DMS 273 treated with DMSO at 0.1 percent for 48 hours (cell line): ENCODE results near the gene CETP.

Source experiments
- DNase-seq: peaks from one replicate; lab custom pipeline; 2025; lab: John Stamatoyannopoulos, UW

Gene CETP

DNA sequence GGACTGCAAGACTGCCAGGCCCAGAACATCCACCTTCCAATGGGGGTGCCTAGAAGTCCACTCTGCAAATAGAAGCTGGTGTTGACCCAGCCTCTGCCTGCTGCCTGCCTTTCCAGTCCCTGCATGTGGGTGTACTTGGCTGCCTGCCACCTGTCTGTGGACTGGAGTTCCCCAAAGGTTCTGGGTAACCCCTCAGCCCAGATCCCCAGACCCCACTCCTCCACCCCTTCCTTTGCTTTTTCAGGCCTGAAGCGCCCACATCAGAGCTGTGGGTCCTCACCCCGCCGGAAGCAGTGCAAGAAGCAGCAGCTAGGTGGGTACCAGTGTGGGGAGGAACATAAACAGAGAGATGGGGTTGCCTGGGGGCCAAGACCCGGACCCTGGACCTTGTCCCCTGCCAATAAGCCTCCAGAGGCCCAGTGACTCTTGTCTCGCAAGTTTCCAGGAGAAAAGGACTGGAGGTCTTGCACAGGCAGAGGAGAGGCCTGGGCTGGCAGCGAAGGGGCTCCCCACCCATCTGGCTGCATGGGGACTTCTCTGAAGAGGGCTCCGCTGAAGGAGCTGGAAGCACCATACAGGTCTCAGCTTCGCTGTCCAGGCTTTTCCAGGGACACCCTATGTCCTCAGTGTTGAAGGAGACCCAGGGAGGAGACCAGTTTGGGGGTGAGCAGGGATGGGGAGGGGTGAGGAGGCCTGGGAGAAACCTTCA lies 61.9 kb downstream of the CETP start:
- no peak for DNase-seq

DNA sequence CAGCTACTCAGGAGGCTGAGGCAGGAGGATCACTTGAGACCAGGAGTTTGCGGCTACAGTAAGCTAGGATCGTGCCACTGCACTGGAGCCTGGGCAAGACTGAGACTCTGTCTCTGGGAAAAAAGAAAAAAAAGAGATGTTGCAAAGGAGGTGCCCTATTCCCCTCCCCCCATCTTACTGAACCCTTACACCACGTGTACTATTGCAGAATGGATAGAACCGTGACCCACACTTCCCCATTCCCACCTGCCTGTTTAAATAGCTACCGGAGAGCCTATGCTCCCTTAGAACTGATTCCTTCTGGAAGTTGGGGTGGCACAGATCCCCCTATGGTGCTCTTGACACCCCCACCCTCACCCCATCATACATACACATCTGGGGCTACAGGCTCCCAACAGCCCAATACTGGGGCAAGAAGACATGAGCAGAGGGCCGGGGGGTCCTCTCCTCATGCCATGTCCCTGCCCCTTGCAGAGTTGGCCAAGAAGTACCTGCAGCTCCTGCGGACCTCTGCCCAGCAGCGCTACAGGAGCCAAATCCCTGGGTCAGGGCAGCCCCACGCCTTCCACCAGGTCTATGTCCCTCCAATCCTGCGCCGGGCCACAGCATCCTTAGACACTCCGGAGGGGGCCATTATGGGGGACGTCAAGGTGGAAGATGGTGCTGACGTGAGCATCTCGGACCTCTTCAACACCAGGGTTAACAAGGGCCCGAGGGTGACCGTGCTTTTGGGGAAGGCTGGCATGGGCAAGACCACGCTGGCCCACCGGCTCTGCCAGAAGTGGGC lies 63.3 kb downstream of the CETP start:
- no peak for DNase-seq

DNA sequence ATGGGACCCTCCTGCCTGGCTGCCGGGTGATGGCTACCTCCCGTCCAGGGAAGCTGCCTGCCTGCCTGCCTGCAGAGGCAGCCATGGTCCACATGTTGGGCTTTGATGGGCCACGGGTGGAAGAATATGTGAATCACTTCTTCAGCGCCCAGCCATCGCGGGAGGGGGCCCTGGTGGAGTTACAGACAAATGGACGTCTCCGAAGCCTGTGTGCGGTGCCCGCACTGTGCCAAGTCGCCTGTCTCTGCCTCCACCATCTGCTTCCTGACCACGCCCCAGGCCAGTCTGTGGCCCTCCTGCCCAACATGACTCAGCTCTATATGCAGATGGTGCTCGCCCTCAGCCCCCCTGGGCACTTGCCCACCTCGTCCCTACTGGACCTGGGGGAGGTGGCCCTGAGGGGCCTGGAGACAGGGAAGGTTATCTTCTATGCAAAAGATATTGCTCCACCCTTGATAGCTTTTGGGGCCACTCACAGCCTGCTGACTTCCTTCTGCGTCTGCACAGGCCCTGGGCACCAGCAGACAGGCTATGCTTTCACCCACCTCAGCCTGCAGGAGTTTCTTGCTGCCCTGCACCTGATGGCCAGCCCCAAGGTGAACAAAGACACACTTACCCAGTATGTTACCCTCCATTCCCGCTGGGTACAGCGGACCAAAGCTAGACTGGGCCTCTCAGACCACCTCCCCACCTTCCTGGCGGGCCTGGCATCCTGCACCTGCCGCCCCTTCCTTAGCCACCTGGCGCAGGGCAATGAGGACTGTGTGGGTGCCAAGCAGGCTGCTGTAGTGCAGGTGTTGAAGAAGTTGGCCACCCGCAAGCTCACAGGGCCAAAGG lies 64.4 kb downstream of the CETP start:
- no peak for DNase-seq

DNA sequence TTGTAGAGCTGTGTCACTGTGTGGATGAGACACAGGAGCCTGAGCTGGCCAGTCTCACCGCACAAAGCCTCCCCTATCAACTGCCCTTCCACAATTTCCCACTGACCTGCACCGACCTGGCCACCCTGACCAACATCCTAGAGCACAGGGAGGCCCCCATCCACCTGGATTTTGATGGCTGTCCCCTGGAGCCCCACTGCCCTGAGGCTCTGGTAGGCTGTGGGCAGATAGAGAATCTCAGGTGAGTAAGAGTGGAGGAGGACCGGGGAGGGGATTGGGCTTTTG lies 65.0 kb downstream of the CETP start:
- no peak for DNase-seq

DNA sequence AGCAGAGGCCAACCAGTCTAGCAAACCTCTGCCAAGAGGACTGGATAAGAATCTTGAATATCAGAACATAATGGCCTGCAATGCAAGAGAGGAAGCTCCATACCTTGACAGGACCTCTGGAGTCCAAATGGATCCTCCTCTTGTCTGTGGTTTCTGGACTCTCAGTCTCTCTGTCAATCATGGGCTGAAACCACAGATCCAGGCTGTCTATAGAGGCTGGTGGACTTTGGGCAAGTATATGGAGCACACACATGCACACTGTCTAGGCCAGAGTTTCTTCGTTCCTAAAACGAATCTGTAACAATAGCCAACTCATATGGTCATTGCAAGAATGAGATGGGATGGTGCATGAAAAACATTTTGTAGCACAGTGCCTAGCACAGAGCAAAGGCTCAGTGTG lies 65.3 kb downstream of the CETP start:
- DNase-seq: no peak

DNA sequence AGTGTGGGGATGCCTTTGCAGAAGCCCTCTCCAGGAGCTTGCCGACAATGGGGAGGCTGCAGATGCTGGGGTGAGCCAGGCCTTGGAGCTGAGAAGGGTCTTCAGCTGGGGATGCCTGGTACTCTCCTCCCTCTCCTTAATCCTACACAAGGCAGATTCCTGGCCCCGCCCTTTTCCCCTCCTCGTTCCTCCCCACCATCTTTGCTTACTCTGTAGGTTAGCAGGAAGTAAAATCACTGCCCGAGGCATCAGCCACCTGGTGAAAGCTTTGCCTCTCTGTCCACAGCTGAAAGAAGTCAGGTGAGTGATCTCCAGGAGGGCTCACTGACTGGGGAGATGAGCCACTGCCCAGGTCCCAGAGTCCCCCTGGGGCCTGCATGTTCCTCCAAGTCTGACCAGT lies 66.3 kb downstream of the CETP start:
- DNase-seq: no peak

DNA sequence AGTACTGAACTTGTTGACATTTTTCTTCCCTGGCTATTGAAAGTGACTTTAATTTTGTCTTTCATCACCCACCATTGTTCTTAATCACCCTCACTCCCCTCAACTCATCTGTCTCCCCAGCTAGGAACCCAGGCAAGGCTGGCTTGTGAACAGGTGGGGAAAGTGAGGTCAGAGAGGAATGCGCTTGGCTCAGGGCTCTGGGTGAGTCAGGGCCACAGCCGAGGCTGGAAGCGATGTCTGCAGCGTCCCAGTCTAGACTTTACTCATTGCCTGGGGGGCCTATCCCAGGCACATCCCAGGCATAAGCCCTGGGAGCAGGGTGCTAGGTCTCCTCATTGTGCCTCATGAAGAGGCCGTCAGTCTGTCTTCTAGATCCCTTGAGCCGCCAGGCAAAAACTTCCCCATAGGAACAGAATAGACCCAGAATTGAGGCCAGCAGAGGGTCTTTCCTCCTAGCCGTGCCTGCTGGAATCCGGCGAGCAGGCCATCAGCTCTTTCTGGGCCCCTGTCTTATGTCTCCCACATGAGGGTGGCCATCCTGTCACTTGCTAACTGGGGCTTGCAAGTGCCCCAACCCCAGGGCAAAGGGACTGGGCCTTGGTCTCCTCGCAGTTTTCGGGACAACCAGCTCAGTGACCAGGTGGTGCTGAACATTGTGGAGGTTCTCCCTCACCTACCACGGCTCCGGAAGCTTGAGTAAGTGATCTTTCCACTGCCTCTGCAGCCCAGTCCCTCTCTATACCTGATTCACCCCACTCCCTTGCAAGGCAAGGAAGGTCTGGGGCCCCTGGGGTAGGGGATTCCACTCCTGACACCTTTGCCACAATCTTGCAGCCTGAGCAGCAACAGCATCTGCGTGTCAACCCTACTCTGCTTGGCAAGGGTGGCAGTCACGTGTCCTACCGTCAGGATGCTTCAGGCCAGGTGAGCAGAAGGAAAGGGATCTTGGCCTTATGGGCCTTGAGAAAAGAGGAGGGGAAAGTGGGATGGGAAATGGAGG lies 67.7 kb downstream of the CETP start:
- DNase-seq: no peak

DNA sequence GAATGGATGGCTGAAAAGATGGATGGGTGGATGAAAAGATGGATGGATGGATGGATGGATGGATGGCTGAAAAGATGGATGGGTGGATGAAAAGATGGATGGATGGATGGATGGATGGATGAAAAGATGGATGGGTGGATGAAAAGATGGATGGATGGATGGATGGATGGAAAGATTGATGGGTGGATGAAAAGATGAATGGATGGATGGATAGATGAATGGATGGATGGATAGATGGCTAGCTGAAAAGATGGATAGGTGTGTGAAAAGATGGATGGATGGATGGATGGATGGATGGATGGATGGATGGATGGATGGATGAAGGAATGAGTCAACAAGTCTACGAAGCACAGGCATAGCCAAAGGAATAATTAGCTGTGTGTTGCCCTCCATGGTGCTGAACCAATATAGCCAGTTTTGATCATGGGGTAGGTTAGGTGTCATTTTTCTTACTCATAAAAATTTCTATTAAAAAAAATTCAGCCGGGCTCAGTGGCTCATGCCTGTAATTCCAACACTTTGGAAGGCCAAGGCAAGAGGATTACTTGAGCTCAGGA lies 68.7 kb downstream of the CETP start:
- no peak for DNase-seq

DNA sequence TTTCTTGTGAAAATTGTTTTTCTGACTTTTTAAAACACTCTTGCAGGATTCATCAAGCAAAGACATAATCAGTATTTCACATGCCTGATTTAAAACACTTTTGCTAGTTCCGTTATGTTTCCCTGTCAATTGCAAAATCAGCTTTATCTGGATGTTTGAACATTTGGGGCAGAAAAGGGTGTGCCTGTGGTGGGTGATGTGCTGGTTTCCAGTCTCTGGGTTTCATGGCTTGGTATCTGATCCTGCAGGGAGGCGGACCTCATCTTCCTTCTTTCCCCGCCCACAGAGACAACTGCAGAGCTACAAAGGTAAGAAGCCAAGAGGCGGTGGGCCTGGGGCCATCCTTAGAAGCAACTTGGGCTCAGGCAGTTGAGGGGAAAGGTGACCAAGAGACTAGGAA lies 69.4 kb downstream of the CETP start:
- DNase-seq: no peak

DNA sequence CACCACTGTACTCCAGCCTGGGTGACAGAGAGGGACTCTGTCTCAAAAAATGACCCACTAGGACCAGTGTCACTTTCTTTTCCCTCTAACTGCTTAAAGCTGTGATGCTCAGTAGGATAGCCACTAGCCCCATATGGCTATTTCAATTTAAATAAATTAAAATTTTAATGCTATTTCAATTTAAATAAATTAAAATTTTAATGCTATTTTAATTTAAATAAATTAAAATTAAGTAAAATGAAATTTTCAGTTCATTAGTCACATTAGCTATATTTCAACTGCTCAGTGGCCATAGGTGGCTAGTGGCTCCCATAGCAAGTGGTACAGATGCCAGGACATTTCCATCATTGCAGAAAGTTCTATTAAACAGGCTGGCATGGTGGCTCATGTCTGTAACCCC lies 70.6 kb downstream of the CETP start:
- DNase-seq: no peak

DNA sequence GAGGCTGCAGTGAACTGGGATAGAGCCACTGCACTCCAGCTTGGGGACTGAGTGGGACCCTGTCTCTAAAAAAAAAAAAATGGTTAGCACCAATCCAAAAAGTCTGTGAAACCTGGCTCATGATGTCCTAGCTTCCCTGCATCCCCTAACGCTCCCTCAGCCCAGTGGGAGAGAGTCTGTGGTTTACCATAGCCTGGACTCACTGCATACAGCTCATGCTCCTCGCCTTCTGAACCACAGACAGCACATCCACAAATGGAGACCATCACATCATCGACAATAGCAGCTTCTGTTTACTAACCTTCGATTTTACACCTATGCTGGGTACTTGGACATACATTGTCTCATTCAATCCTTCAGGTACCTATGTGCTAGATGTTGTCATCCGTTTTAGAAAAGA lies 71.2 kb downstream of the CETP start:
- no peak for DNase-seq
